AG09309 (cell line): ENCODE data around the gene ZFYVE16.
"Not testable (repeated sequence)": the region's sequence is repeated elsewhere in the genome, so short reads cannot be mapped to it uniquely, and the experiment has no call there.

Experiments
- DNase-seq: peaks from one replicate; pipeline ENCODE4 v3.0.0-alpha.2; 2010; ENCODE audit warnings: low read depth
- H3K4me3 ChIP-seq: 2 replicates; pipeline ENCODE4 v1.5.1; 2011; ENCODE audit warnings: mild to moderate bottlenecking, low read depth, low read length, moderate library complexity; ENCODE audit not compliant: control insufficient read depth
- CTCF ChIP-seq: IDR thresholded peaks from 2 replicates; pipeline ENCODE4 v1.5.1; 2011; ENCODE audit warnings: mild to moderate bottlenecking, low read depth, low read length, inconsistent platforms; ENCODE audit not compliant: insufficient read depth, control insufficient read depth; ENCODE audit errors: missing control alignments

The ZFYVE16 gene

GRCh38 chr5:80399526-80400239, 8.2 kb upstream of the ZFYVE16 start:
- no peak for TF ChIP-seq CTCF

GRCh38 chr5:80400368-80400767, 7.5 kb upstream of the ZFYVE16 start:
- DNase-seq, result not testable (repeated sequence)

More at GRCh38 chr5:80399526-80400239, 8.2 kb upstream of the ZFYVE16 start:
- H3K4me3 ChIP-seq, result no peak overlapping the region
- peak; percentile 58 for DNase-seq

GRCh38 chr5:80403782-80404181, 4.1 kb upstream of the ZFYVE16 start:
- DNase-seq, result no peak
- TF ChIP-seq CTCF, result no peak

More at GRCh38 chr5:80400368-80400767, 7.5 kb upstream of the ZFYVE16 start:
- H3K4me3 ChIP-seq, result not testable (repeated sequence)

GRCh38 chr5:80406980-80407734, 707 bp upstream of the ZFYVE16 start:
- TF ChIP-seq CTCF, result no peak
- no peak for DNase-seq
- H3K4me3 ChIP-seq, result peak overlapping the region; percentile 89

More at GRCh38 chr5:80403782-80404181, 4.1 kb upstream of the ZFYVE16 start:
- no peak overlapping the region for H3K4me3 ChIP-seq

- H3K4me3 ChIP-seq, result peak overlapping the region; percentile 89
- no peak for DNase-seq
- no peak for TF ChIP-seq CTCF
Measured at GRCh38 chr5:80408484-80409366, 861 bp downstream of the ZFYVE16 start.

GRCh38 chr5:80409367-80409966, 1.6 kb downstream of the ZFYVE16 start:
- TF ChIP-seq CTCF, result no peak
- DNase-seq, result no peak
- H3K4me3 ChIP-seq, result peak overlapping the region; percentile 89
